ENCODE data around the gene SAP25. TPM values are rescaled to one million over a fixed set of nuclear protein-coding genes. Genes with fewer than 3 reads are reported as not detected.

Gene SAP25
- polyA plus RNA-seq, 1 of the 3 experiments (the other 2 are of a cell fraction) = 1.2 TPM

- H3K4me1 ChIP-seq (ENCODE audit: control insufficient read depth in 1 of 2, insufficient read depth in 2 of 2, low read depth in 1 of 2, low read length in 1 of 2) = peaks cover 10 to 21% of the 10 kb centered on the region in 2 experiments; a peak in 3 of 4 replicates
- H3K27ac ChIP-seq (ENCODE audit: low read depth in 2 of 2, low read length in 1 of 2) = peak overlapping the region in 1 of 2 experiments; percentile 32; a peak in 1 of 4 replicates
- peaks cover 7% of the 10 kb centered on the region for H3F3A ChIP-seq (replicated peaks; ENCODE audit: insufficient read depth)
- peaks cover 18% of the 10 kb centered on the region for H3K79me2 ChIP-seq (ENCODE audit: insufficient read depth)
- H3K36me3 ChIP-seq (replicated peaks in 1 of 2; ENCODE audit: control insufficient read depth in 1 of 2, insufficient read depth in 2 of 2, low read length in 1 of 2) = peaks cover under 1 to 2% of the 10 kb centered on the region in 2 experiments
- DNase-seq = peak; percentile 51
- ChIA-PET POLR2A (interaction anchor here (0.5 kb wide), 1 partner anchor 11 kb away, joined by 3 read pairs; no protein-coding TSS in a partner anchor), CTCF (interaction anchor here (0.7 to 2.0 kb wide), 6 partner anchors 9 to 117 kb away, joined by 3 to 10 read pairs (median 4); no protein-coding TSS in a partner anchor)
- H3K9me2 ChIP-seq = no peaks in the 10 kb centered on the region
- no peak overlapping the region for H3K4me3 ChIP-seq (ENCODE audit: low read depth in 2 of 2, low read length in 1 of 2)
- H4K20me1 ChIP-seq (ENCODE audit: insufficient read depth) = no peaks in the 10 kb centered on the region
- no peak overlapping the region for H3K9ac ChIP-seq
- no peak overlapping the region for H3K4me2 ChIP-seq
- no peaks in the 10 kb centered on the region for H3K9me3 ChIP-seq
- 82% methylated on average over 16 of the region's 18 CpGs for WGBS (ENCODE audit: low lambda C conversion rate)
- H3K27me3 ChIP-seq (ENCODE audit: insufficient read depth) = no peaks in the 10 kb centered on the region
- TF ChIP-seq MEF2A (IDR thresholded peaks at IDR 0.05; ENCODE audit: borderline replicate concordance, low read depth) (no peak), GATA2 (CRISPR knock-in tag; IDR thresholded peaks at IDR 0.05) (no peak), RCOR1 (IDR thresholded peaks at IDR 0.05; ENCODE audit: low read length) (no peak), TCF12 (IDR thresholded peaks at IDR 0.05) (no peak), GABPA (IDR thresholded peaks at IDR 0.05; ENCODE audit: low read depth) (no peak), RXRA (IDR thresholded peaks at IDR 0.05; ENCODE audit: borderline replicate concordance, low read depth) (no peak), YY1 (IDR thresholded peaks at IDR 0.05; ENCODE audit: low read depth) (no peak), SIN3A (IDR thresholded peaks at IDR 0.05; ENCODE audit: borderline replicate concordance, low read depth, low read length) (no peak), RFX5 (IDR thresholded peaks at IDR 0.05; ENCODE audit: low read length) (no peak), FOXM1 (IDR thresholded peaks at IDR 0.05; ENCODE audit: low read depth) (no peak), JUND (IDR thresholded peaks at IDR 0.05) (no peak)
- no peak overlapping the region for H2AFZ ChIP-seq (ENCODE audit: low read depth)
Observed at GRCh38 chr7:100599911-100600729, 26.4 kb upstream of the SAP25 start.

GRCh38 chr7:100598425-100598824 lies 24.7 kb upstream of the SAP25 start:
- no peak for DNase-seq
- TF ChIP-seq YY1 (IDR thresholded peaks at IDR 0.05; ENCODE audit: low read depth) (no peak), ZBTB33 (IDR thresholded peaks at IDR 0.05; ENCODE audit: borderline replicate concordance, low read depth) (no peak), RFX5 (IDR thresholded peaks at IDR 0.05; ENCODE audit: low read length) (no peak)
- Histone ChIP-seq H4K20me1 (ENCODE audit: insufficient read depth) (no peaks in the 10 kb centered on the region), H3K36me3 (replicated peaks in 1 of 2; ENCODE audit: control insufficient read depth in 1 of 2, insufficient read depth in 2 of 2, low read length in 1 of 2) (no peaks in the 10 kb centered on the region), H3K79me2 (ENCODE audit: insufficient read depth) (peaks cover 14% of the 10 kb centered on the region; the same call in 1 of the 2 replicates), H3F3A (replicated peaks; ENCODE audit: insufficient read depth) (peaks cover 2% of the 10 kb centered on the region), H3K4me1 (ENCODE audit: control insufficient read depth in 1 of 2, insufficient read depth in 2 of 2, low read depth in 1 of 2, low read length in 1 of 2) (peaks cover 10 to 18% of the 10 kb centered on the region in 2 experiments; a peak in 3 of 4 replicates), H2AFZ (ENCODE audit: low read depth) (peak overlapping the region; percentile 54; the same call in 1 of the 2 replicates), H3K9me3 (no peaks in the 10 kb centered on the region), H3K27me3 (ENCODE audit: insufficient read depth) (no peaks in the 10 kb centered on the region), H3K27ac (ENCODE audit: low read depth in 2 of 2, low read length in 1 of 2) (no peak overlapping the region), H3K9ac (no peak overlapping the region), H3K9me2 (no peaks in the 10 kb centered on the region), H3K4me2 (no peak overlapping the region), H3K4me3 (ENCODE audit: low read depth in 2 of 2, low read length in 1 of 2) (no peak overlapping the region)
- CTCF ChIA-PET = interaction anchor here (1.0 to 1.7 kb wide), 4 partner anchors 10 to 93 kb away, joined by 3 to 10 read pairs (median 4); no protein-coding TSS in a partner anchor
- POLR2A ChIA-PET = interaction anchor here (3.1 kb wide), 1 partner anchor 12 kb away, joined by 10 read pairs; the partner anchor contains the start of genes FBXO24 and LRCH4
- WGBS (ENCODE audit: low lambda C conversion rate) = 91% methylated on average over 4 of the region's 4 CpGs

Data from SK-N-SH (cell line).